NCI-H460 (cell line): ENCODE measurements around the gene SRP9. TPM values are rescaled to one million over a fixed set of nuclear protein-coding genes. Genes with fewer than 3 reads are reported as not detected.
"Not testable (repeated sequence)": the region's sequence is repeated elsewhere in the genome, so short reads cannot be mapped to it uniquely, and the experiment has no call there.

ENCODE experiments used
- DNase-seq: peaks from one replicate; pipeline ENCODE4 v3.0.0-alpha.2; 2016; ENCODE audit warnings: low read depth; ENCODE audit errors: extremely low read depth
- small RNA-seq, 2 experiments: library from RNA; depleted of rRNA; stranded (forward); fragments of <200 nt; gene quantifications; one replicate each; pipeline ENCODE3, GENCODE V24; 2014
- total RNA-seq: library from RNA; depleted of rRNA; stranded (reverse); fragments of >200 nt; shearing (Covaris generic); gene quantifications from 2 replicates; pipeline ENCODE4 v1.2.3, GENCODE V29; 2014; rRNA removed

The SRP9 gene
- total RNA-seq, 1 experiment from 2014 or later = 497 TPM

DNA sequence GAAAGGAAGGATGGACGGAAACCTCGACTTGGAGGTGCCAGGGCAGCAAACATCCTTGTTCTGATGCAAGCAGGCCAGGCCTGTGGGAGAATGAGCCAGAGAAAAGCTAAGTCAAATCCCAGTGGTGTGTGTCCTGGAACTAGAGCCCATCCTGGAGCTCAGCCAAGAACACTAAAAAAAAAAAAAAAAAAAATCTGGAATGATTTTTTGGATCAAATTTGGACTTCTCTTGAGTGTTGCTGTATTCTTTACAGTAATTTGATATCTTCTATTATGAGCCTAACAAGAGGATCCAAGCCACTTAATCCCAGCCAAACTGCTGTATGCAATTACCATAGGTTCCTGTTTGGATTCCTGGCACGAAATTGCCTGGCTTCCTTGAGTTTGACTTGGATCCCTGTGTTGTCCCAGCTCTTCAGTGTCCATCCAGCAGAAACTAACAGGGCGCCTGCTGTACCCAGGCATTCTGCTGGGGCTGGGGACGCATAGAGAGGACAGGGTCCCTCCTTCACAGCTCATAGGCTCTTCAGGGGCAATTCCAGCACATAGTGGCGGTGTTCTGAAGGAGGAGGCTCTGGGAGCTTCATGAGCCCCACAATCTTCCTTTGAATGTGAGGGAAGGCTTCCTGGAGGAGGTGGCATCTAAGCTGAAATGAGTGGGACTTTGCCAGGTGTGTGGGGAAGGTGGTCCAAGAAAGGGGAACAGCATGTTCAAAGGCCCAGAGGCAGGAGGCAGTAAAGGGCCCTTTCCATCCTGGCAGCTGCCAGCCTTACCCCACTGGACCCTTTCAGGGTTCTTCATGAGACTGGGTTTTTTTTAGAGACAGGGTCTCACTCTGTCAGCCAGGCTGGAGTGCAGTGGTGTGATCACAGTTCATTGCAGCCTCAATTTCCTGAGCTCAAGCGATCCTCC, 57.0 kb downstream of the SRP9 start:
- no peak for DNase-seq

DNA sequence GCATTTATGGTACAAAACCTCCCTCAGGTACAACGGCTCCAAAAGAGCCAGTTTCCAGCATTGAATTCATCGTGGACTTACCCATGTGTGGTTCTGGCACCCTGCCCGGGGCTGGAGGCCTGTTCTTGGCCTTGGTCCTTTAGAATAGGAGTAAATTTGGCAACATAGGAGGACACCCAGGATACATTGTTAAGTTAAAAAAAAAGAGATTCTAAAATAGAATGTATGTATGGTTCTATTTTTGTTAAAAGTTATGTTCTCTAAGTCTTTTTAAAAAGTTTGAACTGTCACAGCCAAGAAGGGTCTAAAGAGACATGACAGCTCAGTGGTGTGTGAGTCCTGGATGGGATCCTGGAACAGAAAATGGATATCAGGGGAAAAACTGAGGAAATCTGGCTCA, 58.2 kb downstream of the SRP9 start:
- no peak for DNase-seq

DNA sequence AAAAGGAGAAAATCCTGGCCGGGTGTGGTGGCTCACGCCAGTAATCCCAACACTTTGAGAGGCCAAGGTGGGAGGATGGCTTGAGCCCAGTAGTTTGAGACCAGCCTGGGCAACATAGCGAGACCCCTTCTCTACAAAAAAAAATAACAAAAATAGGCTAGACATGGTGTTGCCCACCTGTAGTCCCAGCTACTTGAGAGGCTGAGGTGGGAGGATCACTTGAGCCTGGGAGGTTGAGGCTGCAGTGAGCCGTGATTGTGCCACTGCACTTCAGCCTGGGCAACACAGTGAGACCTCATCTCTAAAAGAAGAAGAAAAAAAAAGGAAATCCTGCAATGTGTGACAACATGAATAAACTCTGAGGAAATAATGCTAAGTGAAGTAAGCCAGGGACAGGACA, 58.7 kb downstream of the SRP9 start:
- not testable (repeated sequence) for DNase-seq

DNA sequence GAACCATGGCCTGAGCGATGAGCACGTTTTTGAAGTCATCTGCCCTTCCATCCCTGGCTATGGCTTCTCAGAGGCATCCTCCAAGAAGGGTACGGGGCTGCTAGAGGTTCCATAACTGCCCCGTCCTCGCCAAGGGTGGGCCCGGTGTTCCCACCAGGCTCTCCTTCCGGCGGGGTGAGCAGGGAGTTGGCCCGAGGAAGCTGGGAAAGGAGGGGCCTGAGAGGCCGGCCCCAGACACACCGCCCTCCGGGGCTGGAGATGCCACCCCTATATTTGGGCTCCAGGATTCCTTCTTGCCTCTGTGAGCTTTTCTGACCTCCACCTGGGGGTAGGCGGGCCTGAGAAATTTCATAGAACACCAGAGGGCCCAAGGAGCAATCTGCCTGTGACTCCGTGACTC, 61.2 kb downstream of the SRP9 start:
- DNase-seq = no peak

Small RNA genes within 50 kb of the gene (small RNA-seq; reads per million reads assigned to genes)
- gene RNU6-1304P = 0 reads per million in 2 experiments

Other genes with a start within 250 kb of the SRP9 start
- 126 and 130 TPM in 2 replicates for gene ENAH, start 124.7 kb upstream of the SRP9 start, total RNA-seq
- gene EPHX1, start 32.3 kb downstream of the SRP9 start, total RNA-seq = 139 and 163 TPM in 2 replicates
- 10.4 and 17.4 TPM in 2 replicates for gene TMEM63A, start 104.6 kb downstream of the SRP9 start, total RNA-seq
- gene LEFTY1, start 111.3 kb downstream of the SRP9 start, total RNA-seq = not detected in 2 replicates
- gene PYCR2, start 146.4 kb downstream of the SRP9 start, total RNA-seq = 108 and 114 TPM in 2 replicates
- gene LEFTY2, start 163.4 kb downstream of the SRP9 start, total RNA-seq = not detected in 2 replicates
- gene SDE2, start 221.5 kb downstream of the SRP9 start, total RNA-seq = 58.5 and 68.7 TPM in 2 replicates